ENCODE measurements around the gene TRIM45.
"Not testable (repeated sequence)": the region's sequence is repeated elsewhere in the genome, so short reads cannot be mapped to it uniquely, and the experiment has no call there.

The TRIM45 gene

GRCh38 chr1:117128323-117129079 is 7.0 kb upstream of the TRIM45 start:
- no peak for DNase-seq

- no peak for DNase-seq
These were observed 6.2 kb upstream of the TRIM45 start for GRCh38 chr1:117127795-117128194.

GRCh38 chr1:117124661-117125060 is 3.1 kb upstream of the TRIM45 start:
- DNase-seq: no peak

DNA sequence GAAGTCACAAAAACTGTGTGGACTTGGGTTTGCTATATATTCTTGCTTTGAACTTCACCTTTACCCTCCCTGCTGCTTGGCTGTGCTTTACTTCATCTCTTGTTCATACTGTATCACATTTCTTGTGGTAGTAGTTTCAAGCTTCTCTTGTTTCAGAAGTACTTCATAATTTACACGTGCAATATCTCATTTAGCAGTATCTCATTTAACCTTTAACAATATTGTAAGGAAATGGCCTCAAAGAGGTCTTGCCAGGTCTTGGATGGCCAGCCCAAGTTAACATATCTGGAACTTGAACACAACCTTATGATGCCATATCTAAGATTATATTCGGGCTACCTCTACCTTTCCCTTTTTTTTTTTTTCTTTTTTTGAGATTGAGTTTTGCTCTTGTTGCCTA is 1.7 kb upstream of the TRIM45 start:
- no peak for DNase-seq

GRCh38 chr1:117122330-117123025 is 929 bp upstream of the TRIM45 start:
- no peak for DNase-seq

- peak in 2 of 4 experiments; percentile 19 to 20 for DNase-seq
These were observed 568 bp downstream of the TRIM45 start for GRCh38 chr1:117120774-117121588.

- DNase-seq: not testable (repeated sequence)
These were observed 2.4 kb downstream of the TRIM45 start for GRCh38 chr1:117119144-117119543.

- no peak for DNase-seq
These were observed 3.4 kb downstream of the TRIM45 start for GRCh38 chr1:117118137-117118536.

DNA sequence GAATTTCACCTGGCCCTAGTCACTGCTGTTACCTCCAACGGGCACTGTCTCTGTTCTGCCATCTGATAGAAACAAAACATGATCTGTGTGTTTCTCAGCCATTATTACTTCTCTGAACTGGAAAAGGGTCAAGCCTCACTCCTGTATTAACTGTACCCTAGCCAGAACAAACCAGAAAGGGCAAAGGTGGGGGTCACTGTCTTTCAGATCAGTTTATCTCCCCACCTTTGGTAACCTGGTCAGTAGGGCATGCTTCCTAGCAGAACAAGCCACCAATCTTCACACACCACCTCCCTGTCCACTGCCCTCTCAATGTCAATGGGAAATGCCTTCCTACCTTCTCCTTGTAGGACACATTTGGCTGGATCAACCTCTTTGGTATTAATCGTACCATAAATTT is 3.9 kb downstream of the TRIM45 start:
- DNase-seq: no peak

DNA sequence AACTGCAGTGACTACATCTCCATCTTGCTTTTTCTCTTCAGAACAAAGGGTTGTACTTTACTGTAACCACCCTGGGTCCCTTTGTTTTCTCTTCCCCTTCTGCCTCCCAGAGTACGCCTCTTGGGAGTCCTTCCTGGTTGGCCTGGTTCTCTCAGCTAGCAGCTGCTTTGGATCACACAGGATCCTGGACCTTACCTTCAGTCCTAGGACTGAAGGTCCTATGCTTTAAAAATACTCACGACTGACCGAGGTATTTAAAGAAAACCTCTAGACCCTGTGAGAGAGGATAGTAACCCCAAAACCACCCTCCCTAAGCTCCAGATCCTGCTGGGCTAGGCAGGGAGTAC is 4.8 kb downstream of the TRIM45 start:
- no peak for DNase-seq

DNA sequence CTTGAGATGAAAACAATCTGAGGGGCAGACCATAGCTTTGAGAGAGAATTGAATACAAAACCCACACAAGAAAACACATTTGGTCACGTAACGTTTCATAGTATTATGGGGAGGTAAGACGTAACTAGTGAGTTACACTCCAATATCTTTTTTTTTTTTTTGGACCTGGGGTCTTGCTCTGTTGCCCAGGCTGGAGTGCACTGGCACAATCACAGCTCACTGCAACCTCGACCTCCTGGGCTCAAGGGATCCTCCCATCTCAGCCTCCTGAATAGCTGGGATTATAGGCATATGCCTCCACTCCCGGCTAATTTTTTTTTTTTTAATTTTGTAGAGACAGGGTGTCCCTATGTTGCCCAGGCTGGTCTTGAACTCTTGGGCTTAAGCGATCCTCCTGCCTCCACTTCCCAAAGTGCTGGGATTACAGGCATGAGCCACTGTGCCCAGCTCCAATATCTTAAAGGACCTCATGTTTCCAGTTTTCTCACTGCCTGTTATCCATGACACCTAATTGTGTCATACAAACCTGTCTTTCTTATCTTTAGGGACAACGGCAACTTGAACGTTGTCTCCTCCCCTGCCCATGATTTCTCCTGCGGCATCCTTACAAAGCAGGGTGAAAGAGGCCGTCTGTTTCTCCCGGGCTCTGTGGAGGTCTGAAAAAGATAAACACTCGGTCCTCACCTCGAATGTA is 5.3 kb downstream of the TRIM45 start:
- no peak for DNase-seq

DNA sequence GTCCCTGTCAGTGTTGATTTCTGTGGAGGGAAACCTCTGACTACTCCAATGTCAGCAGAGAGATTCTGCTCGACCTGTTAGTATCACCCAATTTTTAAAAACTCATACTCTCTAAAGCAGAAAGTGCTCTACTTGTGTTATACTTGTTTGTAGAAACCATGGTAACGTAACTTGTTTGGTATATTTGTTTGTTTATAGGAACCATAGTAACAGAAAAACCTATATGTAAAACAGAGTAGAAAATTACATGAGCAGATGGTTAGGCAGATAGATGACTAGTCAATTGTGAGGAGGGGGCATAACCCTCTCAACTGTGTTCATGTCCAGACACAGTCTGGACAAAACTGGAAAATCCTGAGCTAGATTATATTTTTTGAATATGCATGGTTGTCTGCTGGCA is 6.7 kb downstream of the TRIM45 start:
- no peak for DNase-seq

GRCh38 chr1:117113199-117113598 is 8.3 kb downstream of the TRIM45 start:
- DNase-seq: no peak

DNA sequence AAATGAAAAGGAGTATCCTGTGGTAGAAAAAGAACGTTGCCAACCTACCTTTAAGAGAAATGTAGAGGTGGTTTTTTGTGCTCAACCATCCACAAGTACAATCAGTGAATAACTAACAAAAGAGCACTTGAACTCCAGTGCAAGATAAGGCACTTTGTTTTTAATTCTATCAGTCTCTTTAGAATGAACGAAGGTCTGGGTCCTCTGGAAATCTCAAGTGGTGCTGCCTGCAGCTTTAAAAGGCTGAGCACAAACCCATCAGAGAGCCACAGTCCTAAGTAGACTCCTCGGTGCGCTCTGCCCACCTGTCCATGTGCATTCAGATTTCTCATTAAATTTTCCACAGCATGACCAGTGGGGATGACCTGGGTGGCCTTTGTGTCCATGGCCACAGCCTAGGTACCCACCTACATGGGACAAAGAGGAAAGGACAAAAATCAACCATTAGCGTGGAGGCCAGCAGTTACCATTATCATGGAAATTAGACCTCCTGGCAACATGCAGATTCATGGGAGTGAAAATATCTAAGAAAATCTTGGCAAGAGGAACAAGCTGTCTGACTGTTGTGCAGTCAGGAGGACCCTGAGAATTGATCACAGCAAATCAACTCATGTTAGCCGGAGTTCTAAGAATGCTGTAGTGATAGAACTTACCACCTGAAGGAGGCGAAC is 9.4 kb downstream of the TRIM45 start:
- no peak for DNase-seq

DNA sequence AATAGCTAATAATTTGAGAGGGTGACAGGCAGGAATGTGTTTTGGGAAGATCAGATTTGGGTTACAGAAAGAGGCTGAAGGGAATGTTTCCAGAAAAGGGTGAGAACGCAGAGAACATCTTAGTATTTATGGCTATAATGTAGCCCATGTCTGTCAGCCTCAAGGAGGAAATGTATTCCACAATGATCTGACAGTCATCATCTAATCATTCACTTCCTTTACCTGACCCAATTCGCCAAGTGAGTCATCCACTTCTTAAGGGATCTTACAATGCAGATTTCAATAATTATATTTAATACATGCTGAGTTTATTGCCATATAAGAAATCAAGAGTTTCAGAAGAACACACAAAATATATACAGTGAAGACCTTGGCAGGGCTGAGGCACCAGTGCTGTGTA is 10.8 kb downstream of the TRIM45 start:
- no peak for DNase-seq

DNA sequence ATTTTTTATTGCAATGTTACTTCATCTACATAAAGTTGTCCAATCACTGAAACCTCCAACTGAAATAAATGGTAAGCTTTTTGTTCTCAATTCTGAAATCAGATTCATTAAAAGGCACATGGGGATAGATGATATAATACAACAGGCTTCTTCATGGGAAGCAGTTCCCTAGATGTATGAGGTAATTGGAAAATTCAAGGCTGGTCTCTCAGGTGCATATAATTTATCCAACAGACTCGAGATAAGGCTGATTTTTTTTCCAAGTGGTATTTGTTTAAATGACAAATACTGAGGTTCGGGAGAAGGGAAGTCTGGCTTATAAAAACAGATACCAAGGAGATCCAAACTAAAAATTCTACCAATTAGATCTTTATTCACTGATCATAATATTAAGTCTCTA is 14.2 kb downstream of the TRIM45 start:
- DNase-seq: no peak

GRCh38 chr1:117106478-117106877 is 15.1 kb downstream of the TRIM45 start:
- DNase-seq: no peak

GRCh38 chr1:117105722-117106121 is 15.8 kb downstream of the TRIM45 start:
- no peak for DNase-seq

GRCh38 chr1:117104986-117105385 is 16.6 kb downstream of the TRIM45 start:
- no peak for DNase-seq

DNA sequence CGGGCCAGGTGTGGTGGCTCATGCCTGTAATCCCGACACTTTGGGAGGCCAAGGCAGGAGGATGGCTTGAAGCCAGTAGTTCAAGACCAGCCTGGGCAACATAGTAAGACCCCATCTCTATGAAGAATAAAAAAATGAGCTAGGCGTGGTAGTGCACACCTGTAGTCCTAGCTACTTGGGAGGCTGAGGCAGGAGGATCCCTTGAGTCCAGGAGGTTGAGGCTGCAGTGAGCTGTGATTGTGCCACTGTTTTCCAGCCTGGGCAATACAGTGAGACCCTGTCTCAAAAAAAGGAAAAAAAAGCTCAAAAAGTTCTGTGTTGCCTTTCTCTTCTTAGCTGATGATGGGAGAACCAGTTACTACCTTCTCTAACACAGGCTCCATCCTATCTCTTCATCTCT is 19.7 kb downstream of the TRIM45 start:
- DNase-seq: not testable (repeated sequence)

GRCh38 chr1:117101334-117101733 is 20.2 kb downstream of the TRIM45 start:
- DNase-seq: no peak

GRCh38 chr1:117098287-117098890 is 23.2 kb downstream of the TRIM45 start:
- DNase-seq: no peak

Measured in activated naive CD4-positive, alpha-beta T cell (primary cell).